HG03520 (cell line): ENCODE measurements around the gene TRUB2.
"Not testable (repeated sequence)": the region's sequence is repeated elsewhere in the genome, so short reads cannot be mapped to it uniquely, and the experiment has no call there.

Experiments used
- ATAC-seq: cut with Tn5 transposase; IDR thresholded peaks from one replicate; pipeline ENCODE4 v1.9.1; 2021; ENCODE audit warnings: mild to moderate bottlenecking, moderate library complexity; ENCODE audit not compliant: unreplicated experiment

The TRUB2 gene

DNA sequence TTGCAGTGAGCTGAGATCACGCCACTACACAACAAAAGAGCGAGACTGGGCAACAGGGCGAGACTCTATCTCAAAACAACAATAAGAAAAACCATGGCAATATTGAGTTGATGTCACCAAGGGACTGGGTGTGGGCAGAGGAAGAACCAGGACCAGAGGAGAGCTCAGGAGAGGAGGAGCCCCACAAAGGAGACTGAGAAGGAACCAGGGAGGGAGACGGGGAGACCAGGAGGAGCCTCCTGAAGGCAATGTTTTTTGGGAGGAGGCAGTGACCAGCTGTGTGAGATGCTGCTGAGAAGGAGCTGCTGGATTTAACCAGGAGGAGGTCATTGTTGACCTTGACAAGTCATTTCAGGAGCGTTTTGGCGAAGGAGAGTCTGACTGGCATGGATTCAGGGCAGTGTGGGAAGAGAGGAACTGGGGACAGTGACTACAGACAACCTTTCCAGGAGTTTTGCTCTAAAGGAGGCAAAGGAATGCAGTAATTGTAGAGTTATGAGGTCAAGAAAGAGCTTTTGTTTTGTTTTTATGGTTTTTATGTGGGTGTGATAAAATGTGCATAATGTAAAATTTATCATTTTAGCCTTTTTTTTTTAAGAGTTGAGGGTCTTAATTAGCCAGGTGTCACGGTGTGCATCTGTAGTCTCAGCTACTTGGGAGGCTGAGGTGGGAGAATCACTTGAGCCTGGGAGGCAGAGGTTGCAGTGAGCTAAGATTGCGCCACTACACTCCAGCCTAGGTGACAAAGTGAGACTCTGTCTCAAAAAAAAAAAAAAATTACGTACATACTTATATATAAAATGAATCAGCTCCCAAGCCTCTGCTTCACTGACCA is 17.9 kb downstream of the TRUB2 start:
- ATAC-seq = no peak

DNA sequence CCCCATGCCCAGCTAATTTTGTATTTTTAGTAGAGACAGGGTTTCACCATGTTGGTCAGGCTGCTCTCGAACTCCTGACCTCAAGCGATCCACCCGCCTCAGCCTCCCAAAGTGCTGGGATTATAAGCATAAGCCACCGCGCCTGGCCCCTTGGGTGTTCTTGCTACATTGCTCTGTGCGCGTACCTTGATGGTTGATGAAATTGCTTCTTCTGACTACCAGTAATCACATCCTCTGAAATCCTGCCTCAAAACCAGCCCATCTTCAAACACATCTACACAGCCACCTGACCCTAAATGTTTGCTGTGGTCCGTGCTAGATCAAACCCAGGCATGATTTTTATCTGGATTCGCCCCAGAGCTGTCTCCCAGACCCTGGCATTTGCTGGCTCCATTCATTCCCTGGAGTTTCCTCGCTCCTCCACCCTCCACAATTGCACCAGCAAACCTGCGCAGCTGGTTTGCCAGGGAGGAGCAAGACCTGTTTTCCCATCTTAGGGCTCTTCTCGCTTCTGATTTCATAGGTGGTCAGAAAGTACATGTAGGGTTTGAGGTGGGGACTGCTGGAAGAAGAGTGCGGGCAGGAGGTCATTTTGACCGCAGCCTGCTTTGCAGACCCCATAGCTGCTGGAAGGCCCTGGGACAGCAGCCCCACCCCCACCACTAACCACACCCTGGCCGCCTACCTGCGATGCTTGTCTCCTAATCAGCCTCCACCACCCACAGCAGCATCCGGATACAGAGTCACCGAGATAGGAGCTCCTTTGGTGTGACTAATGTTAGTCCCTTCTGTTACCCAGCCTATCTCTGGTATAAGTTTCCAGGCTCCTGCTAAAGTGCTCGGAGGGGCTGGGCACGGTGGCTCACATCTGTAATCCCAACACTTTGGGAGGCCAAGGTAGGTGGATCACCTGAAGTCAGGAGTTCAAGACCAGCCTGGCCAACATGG is 23.4 kb downstream of the TRUB2 start:
- ATAC-seq = no peak

DNA sequence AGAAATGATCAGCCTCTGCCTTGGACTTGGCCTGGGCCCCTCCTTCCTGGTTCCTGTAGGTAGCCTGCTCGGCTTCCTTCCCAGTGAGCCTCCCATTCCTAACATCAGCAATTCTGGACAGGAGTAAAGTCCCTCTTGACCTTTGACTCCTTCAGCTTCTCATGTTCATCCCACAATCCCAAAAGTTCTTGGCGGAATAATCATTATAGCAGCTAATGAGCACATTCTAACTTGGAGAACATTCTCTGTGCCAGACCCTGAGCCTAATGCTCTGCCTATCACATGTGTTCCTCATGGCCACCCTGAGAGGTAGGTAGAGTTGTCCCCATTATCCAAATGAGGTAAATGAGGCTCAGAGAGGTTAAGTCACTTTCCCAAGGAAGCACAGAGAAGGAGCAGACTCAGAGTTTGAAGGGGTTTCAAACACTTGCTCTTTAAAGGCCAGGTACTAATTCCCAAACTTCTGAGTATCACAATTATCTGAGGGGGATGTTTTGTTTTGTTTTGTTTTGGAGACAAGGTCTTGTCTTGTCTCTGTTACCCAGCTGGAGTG is 24.9 kb downstream of the TRUB2 start:
- ATAC-seq = no peak

- ATAC-seq = no peak
These were observed 25.7 kb downstream of the TRUB2 start for GRCh38 chr9:128296340-128297220.

GRCh38 chr9:128294142-128294541 is 28.1 kb downstream of the TRUB2 start:
- no peak for ATAC-seq

DNA sequence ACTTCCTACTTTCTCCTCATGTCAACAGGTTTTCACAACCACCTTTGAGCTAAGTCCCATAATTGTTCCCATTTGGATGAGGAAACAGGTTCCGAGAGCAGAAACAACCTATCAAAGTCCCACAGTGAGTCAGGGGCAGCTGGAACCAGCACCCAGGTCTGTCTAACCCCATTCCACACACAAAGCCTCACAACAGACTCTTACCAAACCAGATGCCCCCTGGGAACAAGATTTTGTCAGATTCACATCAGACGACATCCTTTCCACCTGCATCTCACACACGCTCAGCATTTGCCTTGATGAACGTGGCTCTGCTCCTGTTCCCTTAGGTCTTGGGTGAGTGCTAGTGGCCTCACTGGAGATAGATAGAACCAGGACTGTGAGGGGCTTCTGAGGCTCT is 29.2 kb downstream of the TRUB2 start:
- ATAC-seq = no peak

- no peak for ATAC-seq
These were observed 30.2 kb downstream of the TRUB2 start for GRCh38 chr9:128292009-128292408.

DNA sequence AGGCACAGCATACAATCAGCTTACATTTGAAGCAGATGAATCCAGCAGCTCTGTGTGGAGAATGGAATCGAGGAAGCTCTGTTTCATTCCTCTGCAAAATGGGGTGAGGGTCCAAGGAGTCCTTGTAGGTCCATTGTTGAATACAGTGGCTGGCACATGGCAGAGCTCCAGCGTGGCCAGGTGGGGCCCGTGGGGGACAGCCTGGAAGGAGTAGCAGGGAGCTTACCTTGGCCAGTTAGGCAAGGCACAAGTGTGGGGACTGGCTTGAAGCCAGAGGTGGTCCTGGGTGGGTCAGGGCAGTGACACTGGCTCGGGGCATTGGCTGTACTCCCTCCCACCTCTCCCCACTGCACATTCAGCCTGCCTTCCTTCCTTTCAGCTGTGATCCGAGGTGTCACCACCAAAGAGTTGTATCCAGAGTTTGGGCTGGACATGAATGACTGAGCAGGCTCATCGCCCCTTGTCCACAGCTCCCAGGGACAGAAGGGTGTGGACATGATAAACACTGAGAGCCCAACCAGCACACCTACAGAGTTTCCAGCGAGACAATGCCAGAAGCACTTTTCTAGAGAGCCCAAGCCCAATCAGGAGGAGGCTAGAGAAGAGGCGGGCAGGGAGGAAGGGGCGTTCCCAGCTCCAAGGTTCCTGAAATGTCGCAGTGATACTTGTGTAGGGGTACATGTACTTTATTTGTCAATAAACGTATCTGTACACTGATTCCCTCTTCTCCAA is 33.8 kb downstream of the TRUB2 start:
- ATAC-seq = no peak

DNA sequence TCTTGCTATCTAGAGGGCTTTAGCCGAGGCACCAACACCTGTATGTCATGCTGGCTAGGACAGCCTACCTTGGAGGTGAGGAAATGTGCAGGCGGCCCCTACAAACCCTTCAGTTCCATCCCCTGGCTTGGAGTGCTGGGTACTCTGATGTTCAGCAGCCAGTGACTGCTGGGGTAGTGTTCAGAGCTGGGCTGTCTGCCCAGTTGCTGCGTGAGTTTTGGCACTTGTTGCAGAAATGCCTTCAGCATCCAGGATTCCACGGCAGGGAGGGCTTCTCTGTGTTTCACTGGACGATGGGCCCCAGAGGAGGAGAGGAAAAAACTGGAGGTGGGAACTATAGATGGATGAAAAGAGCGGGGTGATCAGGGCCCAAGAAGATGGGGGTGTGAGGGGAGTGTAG is 35.8 kb downstream of the TRUB2 start:
- ATAC-seq = no peak

GRCh38 chr9:128285033-128285784 is 37.0 kb downstream of the TRUB2 start:
- ATAC-seq = no peak

- no peak for ATAC-seq
These were observed 39.7 kb downstream of the TRUB2 start for GRCh38 chr9:128282500-128282899.

DNA sequence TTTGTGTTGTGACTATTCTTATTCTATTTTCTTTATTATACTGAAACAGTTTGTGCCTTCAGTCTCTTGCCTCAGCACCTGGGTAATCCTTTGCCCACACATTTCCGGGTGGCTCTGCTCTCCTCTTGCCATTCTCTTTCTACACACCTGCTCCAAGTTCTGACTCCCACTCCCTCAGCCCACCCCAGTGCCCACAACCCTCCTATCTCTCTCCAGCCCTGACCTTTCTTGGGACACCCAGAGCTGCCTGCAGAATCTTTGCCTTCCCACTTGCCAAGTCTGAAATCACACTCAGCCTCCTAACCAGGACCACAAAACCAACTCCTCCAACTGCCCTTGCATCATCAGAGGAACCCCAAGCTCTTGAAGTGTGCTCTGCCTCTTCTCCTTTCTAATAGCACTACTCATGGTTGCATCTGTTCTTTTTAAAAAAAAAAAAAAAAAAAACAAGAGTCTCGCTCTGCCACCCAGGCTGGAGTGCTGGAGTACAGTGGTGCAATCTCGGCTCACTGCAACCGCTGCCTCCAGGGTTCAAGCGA is 42.1 kb downstream of the TRUB2 start:
- ATAC-seq = no peak

DNA sequence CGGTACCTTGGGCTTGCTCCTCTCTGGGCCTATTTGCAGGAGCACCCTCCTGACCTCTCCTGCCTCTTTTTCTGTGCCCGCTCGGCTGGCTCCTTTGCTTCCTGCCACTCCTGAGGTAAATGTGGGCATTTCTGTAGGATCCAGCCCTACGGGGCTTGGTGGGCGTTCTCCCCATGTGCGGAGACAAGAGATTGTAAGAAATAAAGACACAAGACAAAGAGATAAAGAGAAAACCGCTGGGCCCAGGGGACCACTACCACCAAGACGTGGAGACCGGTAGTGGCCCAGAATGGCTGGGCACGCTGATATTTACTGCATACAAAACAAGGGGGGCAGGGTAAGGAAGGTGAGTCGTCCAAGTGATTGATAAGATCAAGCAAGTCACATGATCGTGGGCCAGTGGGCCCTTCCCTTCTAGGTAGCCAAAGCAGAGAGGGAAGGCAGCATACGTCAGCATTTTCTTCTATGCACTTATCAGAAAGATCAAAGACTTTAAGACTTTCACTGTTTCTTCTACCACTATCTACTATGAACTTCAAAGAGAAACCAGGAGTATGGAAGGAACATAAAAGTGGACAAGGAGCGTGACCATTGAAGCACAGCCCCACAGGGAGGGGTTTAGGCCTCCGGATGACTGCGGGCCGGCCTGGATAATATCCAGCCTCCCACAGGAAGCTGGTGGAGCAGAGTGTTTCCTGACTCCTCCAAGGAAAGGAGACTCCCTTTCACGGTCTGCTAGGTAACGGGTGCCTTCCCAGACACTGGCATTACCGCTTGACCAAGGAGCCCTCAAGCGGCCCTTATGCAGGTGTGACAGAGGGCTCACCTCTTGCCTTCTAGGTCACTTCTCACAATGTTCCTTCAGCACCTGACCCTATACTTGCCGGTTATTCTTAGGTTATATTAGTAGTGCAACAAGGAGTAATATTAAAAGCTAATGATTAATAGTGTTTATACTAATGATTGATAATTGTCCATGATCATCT is 42.9 kb downstream of the TRUB2 start:
- ATAC-seq = not testable (repeated sequence)

DNA sequence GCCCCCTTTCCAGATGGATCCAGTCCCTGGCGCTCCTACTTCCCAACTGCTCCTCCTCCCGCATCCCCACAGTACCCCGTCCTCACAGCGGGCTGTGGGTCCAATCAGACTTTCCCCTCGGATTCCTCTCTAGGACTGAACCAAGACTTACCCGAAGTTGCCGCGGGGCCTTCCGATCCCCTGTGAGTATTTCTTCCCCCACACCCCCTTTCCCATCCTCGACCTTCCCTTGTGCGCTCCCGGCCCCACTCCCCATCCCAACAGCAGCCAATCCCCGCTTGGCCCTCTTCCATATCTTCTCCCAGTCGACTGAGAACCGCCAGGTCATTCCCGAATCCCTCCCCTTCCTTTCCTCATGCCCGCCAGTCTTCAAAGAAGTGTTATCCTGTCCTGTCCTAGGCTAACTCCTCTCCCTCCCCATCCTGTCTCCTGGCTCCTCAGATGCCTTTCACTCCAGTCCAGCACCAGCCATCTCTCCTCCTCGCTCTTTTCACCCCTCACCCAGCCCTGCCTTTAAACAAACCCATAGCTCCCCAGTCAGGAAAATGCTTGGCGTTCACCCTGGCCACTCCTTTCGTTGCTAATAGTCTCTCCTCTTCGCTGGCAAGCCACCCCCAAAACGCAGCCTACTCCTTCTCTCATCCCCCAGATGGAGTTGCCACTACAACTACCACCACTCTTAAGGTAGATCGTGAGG is 45.5 kb downstream of the TRUB2 start:
- no peak for ATAC-seq

DNA sequence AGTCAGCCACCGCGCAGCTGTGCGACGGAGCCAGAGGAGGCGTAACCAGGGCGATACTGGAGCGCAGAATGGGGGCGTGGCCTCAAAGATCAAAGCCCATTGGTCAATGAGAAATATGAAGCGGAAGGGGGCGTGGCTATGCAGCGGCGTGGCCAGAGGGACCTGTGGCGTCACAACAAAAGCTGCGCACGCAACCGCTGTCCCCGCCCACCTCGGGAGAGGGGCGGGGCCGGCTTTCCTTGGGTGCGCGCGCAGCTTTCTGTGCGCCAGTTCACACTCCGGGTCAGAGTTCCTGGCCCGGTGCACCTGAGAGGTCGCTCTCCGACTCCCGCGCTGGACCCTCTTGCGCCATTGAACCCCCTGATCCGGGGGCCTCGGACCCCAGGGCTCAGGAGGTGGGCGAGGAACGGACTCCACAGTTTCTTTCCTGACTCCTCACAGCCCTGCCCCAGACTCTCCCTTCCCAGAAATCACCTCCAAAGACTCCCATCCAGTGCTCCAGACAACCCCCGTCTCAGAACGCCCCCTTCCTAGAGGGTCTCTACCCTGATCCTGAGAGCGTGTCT is 46.2 kb downstream of the TRUB2 start, which contains the start of gene SWI5:
Gene SWI5, plus strand, starts transcription at position 269 of the 566 bp plus-strand sequence.
- ATAC-seq = peak; percentile 95

DNA sequence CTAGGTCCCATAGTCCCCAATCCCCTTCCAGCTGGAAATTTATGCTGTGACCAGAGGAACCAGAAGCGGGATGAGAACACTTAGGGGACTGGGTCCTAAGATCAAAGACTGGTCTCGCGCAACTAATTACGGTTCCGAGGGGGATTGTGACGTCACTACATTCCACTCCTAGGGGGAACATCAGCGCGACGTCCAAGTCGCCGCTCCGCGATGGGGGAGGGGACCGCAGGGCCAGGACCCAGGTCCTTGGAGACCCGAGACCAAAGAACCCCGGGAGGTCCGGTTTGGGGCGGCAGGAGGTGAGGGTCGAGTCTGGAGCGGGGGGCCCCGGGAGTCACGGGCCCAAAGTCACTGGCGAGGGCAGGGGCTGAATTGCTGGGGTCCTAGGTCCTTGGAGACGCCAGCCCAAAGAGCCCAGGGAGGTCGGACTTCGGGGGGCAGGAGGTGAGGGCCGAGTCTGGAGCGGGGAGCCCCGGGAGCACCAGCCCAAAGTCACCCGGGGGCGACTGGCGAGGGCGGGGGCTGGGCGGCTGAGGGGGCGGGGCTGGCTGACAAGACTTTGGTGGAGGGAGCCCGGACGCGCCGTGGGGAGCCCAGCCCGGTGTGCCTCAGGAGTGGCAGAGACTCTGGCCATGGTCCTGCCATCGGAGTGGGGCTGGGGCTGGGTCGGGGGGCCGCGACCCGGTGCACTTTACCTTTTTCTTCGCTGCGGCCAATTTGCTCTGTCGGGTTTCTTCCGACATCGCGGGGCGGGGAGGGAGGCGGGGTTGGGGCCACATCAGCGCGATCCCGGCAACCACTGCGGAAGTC is 46.8 kb downstream of the TRUB2 start, which contains the start of gene GOLGA2:
Gene GOLGA2, minus strand, starts transcription at position 810 of the 810 bp plus-strand sequence. Its CDS starts 31 bp downstream, at position 779.
- ATAC-seq = peak; percentile 47
